WTC11 (cell line): ENCODE data around the gene KLK2. TPM values are rescaled to one million over a fixed set of nuclear protein-coding genes. Genes with fewer than 3 reads are reported as not detected.
"Not testable (repeated sequence)": the region's sequence is repeated elsewhere in the genome, so short reads cannot be mapped to it uniquely, and the experiment has no call there.

Experiments used
- ATAC-seq: fragments of 200-7000 bp; cut with Tn5 transposase; 2 replicates; pipeline ENCODE4 v1.10.0; 2021; ENCODE audit warnings: mild to moderate bottlenecking, moderate library complexity
- CTCF ChIA-PET: fragments of 300-600 bp; sonication (Branson Sonifier 250); formaldehyde crosslinking; loops from one replicate; lab custom pipeline; 2021; ENCODE audit warnings: antibody characterized with exemption; lab: Charles Lee
- POLR2A ChIA-PET: fragments of 350-600 bp; sonication (Branson Sonifier 250); formaldehyde crosslinking; loops from one replicate; lab custom pipeline; 2021; ENCODE audit warnings: antibody characterized with exemption; lab: Charles Lee
- DNase-seq: peaks from one replicate; pipeline ENCODE4 v3.0.0; 2021; ENCODE audit warnings: low spot score
- H3K27ac Mint-ChIP-seq: 2 replicates; pipeline ENCODE4 v1.8.0; 2021; ENCODE audit warnings: mixed read lengths
- H3K27me3 Mint-ChIP-seq: 2 replicates; pipeline ENCODE4 v1.8.0; 2021; ENCODE audit warnings: low read depth, mild to moderate bottlenecking, moderate library complexity, mixed read lengths
- H3K36me3 Mint-ChIP-seq: 2 replicates; pipeline ENCODE4 v1.8.0; 2021; ENCODE audit warnings: mixed read lengths
- H3K4me1 Mint-ChIP-seq: 2 replicates; pipeline ENCODE4 v1.8.0; 2022; ENCODE audit warnings: mixed read lengths
- H3K4me3 Mint-ChIP-seq: 2 replicates; pipeline ENCODE4 v1.8.0; 2021; ENCODE audit warnings: mild to moderate bottlenecking, moderate library complexity, mixed read lengths
- H3K9me3 Mint-ChIP-seq: 2 replicates; pipeline ENCODE4 v1.8.0; 2021; ENCODE audit warnings: mixed read lengths
- ATF2 ChIP-seq: sonication (generic); formaldehyde crosslinking; IDR thresholded peaks from 2 replicates; pipeline ENCODE4 v1.8.1; 2022; ENCODE audit warnings: low read depth, missing genetic modification reagents, borderline replicate concordance
- CREM ChIP-seq: sonication (generic); formaldehyde crosslinking; IDR thresholded peaks from 2 replicates; pipeline ENCODE4 v1.8.1; 2022; ENCODE audit warnings: mild to moderate bottlenecking, missing genetic modification reagents, moderate library complexity
- E2F1 ChIP-seq: sonication (generic); formaldehyde crosslinking; IDR thresholded peaks from 2 replicates; pipeline ENCODE4 v1.8.0; 2022; ENCODE audit warnings: mild to moderate bottlenecking, missing genetic modification reagents
- E2F4 ChIP-seq: sonication (generic); formaldehyde crosslinking; IDR thresholded peaks from 2 replicates; pipeline ENCODE4 v1.8.1; 2022; ENCODE audit warnings: low read depth, mild to moderate bottlenecking, moderate library complexity, missing genetic modification reagents, borderline replicate concordance
- EMX1 ChIP-seq: fragments of 250-450 bp; sonication (Bioruptor Pico); IDR thresholded peaks from 2 replicates; pipeline ENCODE4 v1.8.0; 2021; ENCODE audit warnings: mild to moderate bottlenecking
- ETV6 ChIP-seq: sonication (generic); formaldehyde crosslinking; IDR thresholded peaks from 2 replicates; pipeline ENCODE4 v1.8.1; 2022; ENCODE audit warnings: mild to moderate bottlenecking, missing genetic modification reagents
- FOXK1 ChIP-seq: sonication (generic); formaldehyde crosslinking; IDR thresholded peaks from 2 replicates; pipeline ENCODE4 v1.8.0; 2022; ENCODE audit warnings: mild to moderate bottlenecking, moderate library complexity, missing genetic modification reagents
- FOXP4 ChIP-seq: sonication (generic); formaldehyde crosslinking; IDR thresholded peaks from 2 replicates; pipeline ENCODE4 v1.8.0; 2022; ENCODE audit warnings: mild to moderate bottlenecking, missing genetic modification reagents
- HMGA2 ChIP-seq: fragments of 250-450 bp; sonication (Bioruptor Pico); IDR thresholded peaks from 2 replicates; pipeline ENCODE4 v1.4.0; 2021; ENCODE audit warnings: mild to moderate bottlenecking, moderate library complexity
- MAX ChIP-seq: sonication (generic); formaldehyde crosslinking; IDR thresholded peaks from 2 replicates; pipeline ENCODE4 v1.8.0; 2022; ENCODE audit warnings: mild to moderate bottlenecking, missing genetic modification reagents
- MYBL2 ChIP-seq: sonication (generic); formaldehyde crosslinking; IDR thresholded peaks from 2 replicates; pipeline ENCODE4 v1.8.1; 2023; ENCODE audit warnings: mild to moderate bottlenecking, moderate library complexity, missing genetic modification reagents
- SMAD3 ChIP-seq: sonication (generic); formaldehyde crosslinking; IDR thresholded peaks from 2 replicates; pipeline ENCODE4 v1.8.0; 2022; ENCODE audit warnings: missing genetic modification reagents, mild to moderate bottlenecking, borderline replicate concordance
- TP53 ChIP-seq: sonication (generic); formaldehyde crosslinking; IDR thresholded peaks from 2 replicates; pipeline ENCODE4 v1.8.1; 2023; ENCODE audit warnings: mild to moderate bottlenecking, missing genetic modification reagents
- ZNF423 ChIP-seq: fragments of 250-450 bp; sonication (Bioruptor Pico); IDR thresholded peaks from 2 replicates; pipeline ENCODE4 v2.1.2; 2022; ENCODE audit warnings: mild to moderate bottlenecking, moderate library complexity
- ZNF532 ChIP-seq: fragments of 250-450 bp; sonication (Bioruptor Pico); IDR thresholded peaks from 2 replicates; pipeline ENCODE4 v1.9.0; 2021; ENCODE audit warnings: mild to moderate bottlenecking, borderline replicate concordance
- ZSCAN18 ChIP-seq: fragments of 250-450 bp; sonication (Bioruptor Pico); IDR thresholded peaks from 2 replicates; pipeline ENCODE4 v2.1.2; 2022; ENCODE audit warnings: mild to moderate bottlenecking, moderate library complexity
- total RNA-seq: library from RNA; stranded (reverse); gene quantifications from 3 replicates; pipeline ENCODE4 v1.2.3, GENCODE V29; 2021

The KLK2 gene
- total RNA-seq, 1 experiment from 2014 or later = not detected

- TF ChIP-seq ZSCAN18 (CRISPR knock-in tag) = no peak
- no peak for TF ChIP-seq EMX1
- no peak for TF ChIP-seq TP53 (CRISPR knock-in tag)
These were observed 21.5 kb downstream of the KLK2 start (continued) for GRCh38 chr19:50894478-50895356.

GRCh38 chr19:50896089-50896590 lies 22.9 kb downstream of the KLK2 start:
- POLR2A ChIA-PET, H3K27ac Mint-ChIP-seq, ATAC-seq, H3K4me3 Mint-ChIP-seq, DNase-seq, H3K4me1 Mint-ChIP-seq: not testable (repeated sequence)
- CTCF ChIA-PET = interaction anchor here (1.0 to 1.6 kb wide), 2 partner anchors 19 to 26 kb away, joined by 3 to 5 read pairs; no protein-coding TSS in a partner anchor
- peaks cover 24% of the 10 kb centered on the region for H3K36me3 Mint-ChIP-seq
- peaks cover 56% of the 10 kb centered on the region for H3K27me3 Mint-ChIP-seq
- H3K9me3 Mint-ChIP-seq = peaks cover 45% of the 10 kb centered on the region

- Mint-ChIP-seq H3K27me3 (peaks cover 56% of the 10 kb centered on the region), H3K36me3 (peaks cover 24% of the 10 kb centered on the region), H3K9me3 (peaks cover 43% of the 10 kb centered on the region), H3K4me3 (no peak overlapping the region), H3K27ac (no peak overlapping the region), H3K4me1 (no peaks in the 10 kb centered on the region)
- CTCF ChIA-PET = interaction anchor here (1.0 kb wide), 1 partner anchor 20 kb away, joined by 5 read pairs; no protein-coding TSS in a partner anchor
- ATAC-seq (no peak), DNase-seq (no peak)
- POLR2A ChIA-PET = no interaction called here
- no peak for TF ChIP-seq ATF2 (CRISPR knock-in tag)
- no peak for TF ChIP-seq FOXK1 (CRISPR knock-in tag)
- no peak for TF ChIP-seq MYBL2 (CRISPR knock-in tag)
- no peak for TF ChIP-seq HMGA2 (CRISPR knock-in tag)
- no peak for TF ChIP-seq ZNF423 (CRISPR knock-in tag)
- no peak for TF ChIP-seq ZNF532
- TF ChIP-seq SMAD3 = no peak
- no peak for TF ChIP-seq E2F1
- no peak for TF ChIP-seq FOXP4 (CRISPR knock-in tag)
- no peak for TF ChIP-seq ETV6
- no peak for TF ChIP-seq CREM (CRISPR knock-in tag)
- no peak for TF ChIP-seq MAX
- no peak for TF ChIP-seq E2F4 (CRISPR knock-in tag)
These were observed 23.5 kb downstream of the KLK2 start for GRCh38 chr19:50896591-50897190.
